Kidney epithelial cell (primary cell): ENCODE measurements around the gene QPRT. TPM values are rescaled to one million over a fixed set of nuclear protein-coding genes. Genes with fewer than 3 reads are reported as not detected.
"Not testable (repeated sequence)": the region's sequence is repeated elsewhere in the genome, so short reads cannot be mapped to it uniquely, and the experiment has no call there.

ENCODE experiments used
- DNase-seq: peaks from one replicate; pipeline ENCODE4 v3.0.0-alpha.2; 2010; ENCODE audit warnings: low read depth
- H3K27me3 ChIP-seq: 2 replicates; pipeline ENCODE4 v1.6.0; 2011; ENCODE audit warnings: low read length; ENCODE audit not compliant: control insufficient read depth, insufficient read depth
- H3K36me3 ChIP-seq: 2 replicates; pipeline ENCODE4 v1.5.1; 2011; ENCODE audit warnings: low read length; ENCODE audit not compliant: control insufficient read depth, insufficient read depth
- H3K4me3 ChIP-seq: 2 replicates; pipeline ENCODE4 v1.5.1; 2011; ENCODE audit warnings: low read depth, mild to moderate bottlenecking, control low read depth, low read length
- total RNA-seq: library from RNA; depleted of rRNA; stranded (reverse); fragments of >200 nt; gene quantifications from 2 replicates; pipeline ENCODE4 v1.2.3, GENCODE V29; 2015
- TF ChIP-seq, protein P1 (sequence below): IDR thresholded peaks from 2 replicates; pipeline ENCODE4 v1.5.1; 2011; ENCODE audit warnings: mild to moderate bottlenecking, moderate library complexity, low read length, control low read depth, inconsistent platforms; ENCODE audit not compliant: insufficient read depth, poor library complexity, severe bottlenecking

QPRT gene
- total RNA-seq, 1 donor from 2014 or later = 47.9 TPM

GRCh38 chr16:29720703-29721102 is 41.7 kb downstream of the QPRT start:
- TF ChIP-seq, protein P1, sequence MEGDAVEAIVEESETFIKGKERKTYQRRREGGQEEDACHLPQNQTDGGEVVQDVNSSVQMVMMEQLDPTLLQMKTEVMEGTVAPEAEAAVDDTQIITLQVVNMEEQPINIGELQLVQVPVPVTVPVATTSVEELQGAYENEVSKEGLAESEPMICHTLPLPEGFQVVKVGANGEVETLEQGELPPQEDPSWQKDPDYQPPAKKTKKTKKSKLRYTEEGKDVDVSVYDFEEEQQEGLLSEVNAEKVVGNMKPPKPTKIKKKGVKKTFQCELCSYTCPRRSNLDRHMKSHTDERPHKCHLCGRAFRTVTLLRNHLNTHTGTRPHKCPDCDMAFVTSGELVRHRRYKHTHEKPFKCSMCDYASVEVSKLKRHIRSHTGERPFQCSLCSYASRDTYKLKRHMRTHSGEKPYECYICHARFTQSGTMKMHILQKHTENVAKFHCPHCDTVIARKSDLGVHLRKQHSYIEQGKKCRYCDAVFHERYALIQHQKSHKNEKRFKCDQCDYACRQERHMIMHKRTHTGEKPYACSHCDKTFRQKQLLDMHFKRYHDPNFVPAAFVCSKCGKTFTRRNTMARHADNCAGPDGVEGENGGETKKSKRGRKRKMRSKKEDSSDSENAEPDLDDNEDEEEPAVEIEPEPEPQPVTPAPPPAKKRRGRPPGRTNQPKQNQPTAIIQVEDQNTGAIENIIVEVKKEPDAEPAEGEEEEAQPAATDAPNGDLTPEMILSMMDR = no peak
- Histone ChIP-seq H3K4me3 (no peak overlapping the region), H3K36me3 (no peaks in the 10 kb centered on the region), H3K27me3 (no peaks in the 10 kb centered on the region)
- no peak for DNase-seq

- not testable (repeated sequence) for H3K36me3 ChIP-seq, H3K4me3 ChIP-seq, H3K27me3 ChIP-seq
- DNase-seq = peak; percentile 41
- TF ChIP-seq, protein P1 = peak; percentile 64
Observed at GRCh38 chr16:29721167-29721879, 42.3 kb downstream of the QPRT start.

- Histone ChIP-seq H3K36me3 (no peaks in the 10 kb centered on the region), H3K4me3 (no peak overlapping the region)
- TF ChIP-seq, protein P1 = no peak
Observed at GRCh38 chr16:29726845-29727377, 47.9 kb downstream of the QPRT start.

GRCh38 chr16:29727452-29727851 is 48.5 kb downstream of the QPRT start:
- TF ChIP-seq, protein P1 = no peak
- H3K4me3 ChIP-seq = no peak overlapping the region
- no peaks in the 10 kb centered on the region for H3K36me3 ChIP-seq
- DNase-seq = no peak
- peaks cover 2% of the 10 kb centered on the region for H3K27me3 ChIP-seq

More at GRCh38 chr16:29726845-29727377, 47.9 kb downstream of the QPRT start:
- DNase-seq = no peak
- no peaks in the 10 kb centered on the region for H3K27me3 ChIP-seq

- Histone ChIP-seq H3K4me3 (no peak overlapping the region), H3K27me3 (peaks cover 2% of the 10 kb centered on the region), H3K36me3 (no peaks in the 10 kb centered on the region)
- TF ChIP-seq, protein P1 = peak; percentile 74
- DNase-seq = no peak
Observed at GRCh38 chr16:29729116-29729521, 50.1 kb downstream of the QPRT start.
